SK-N-SH (cell line): ENCODE results near the gene B3GALT5. TPM values are rescaled to one million over a fixed set of nuclear protein-coding genes. Genes with fewer than 3 reads are reported as not detected.
A peak's percentile ranks its signal among the peaks of the same experiment; 100 is the strongest.

Source experiments
- CTCF ChIA-PET: fragments of 300-600, 350-600 bp; formaldehyde crosslinking; extraction: SDS; loops from one replicate; lab custom pipeline; 2021; lab: Yijun Ruan, JAX
- POLR2A ChIA-PET: fragments of 350-600 bp; sonication (Branson Sonifier 250); formaldehyde crosslinking; extraction: SDS; loops from one replicate; lab custom pipeline; 2020; ENCODE audit warnings: antibody characterized with exemption, inconsistent platforms; lab: Yijun Ruan, JAX
- DNase-seq: peaks from one replicate; pipeline ENCODE4 v3.0.0; 2012
- H2AFZ ChIP-seq: fragments of 200-600 bp; sonication (generic); 2 replicates; pipeline ENCODE4 v1.8.1; 2016; ENCODE audit warnings: antibody characterized with exemption, mild to moderate bottlenecking, low read depth
- H3F3A ChIP-seq: fragments of 200-600 bp; sonication (generic); replicated peaks from 2 replicates; pipeline ENCODE3; 2016; ENCODE audit warnings: antibody characterized with exemption, mild to moderate bottlenecking; ENCODE audit not compliant: insufficient read depth
- H3K27ac ChIP-seq, 2 experiments: fragments of 200-500 bp in 1 of 2; fragments of 200-600 bp in 1 of 2; sonication (Bioruptor generic) in 1 of 2; sonication (generic), shearing (Covaris generic) in 1 of 2; 2 replicates each; pipeline versions ENCODE4 v1.5.1 to v1.6.1; 2014 to 2016; ENCODE audit warnings: low read depth in 2 of 2, inconsistent platforms in 1 of 2, low read length in 1 of 2, mild to moderate bottlenecking in 1 of 2, mixed read lengths in 1 of 2
- H3K27me3 ChIP-seq: fragments of 200-600 bp; sonication (generic), shearing (Covaris generic); 2 replicates; pipeline ENCODE4 v1.6.1; 2016; ENCODE audit warnings: mixed run types; ENCODE audit not compliant: insufficient read depth
- H3K36me3 ChIP-seq, 2 experiments: fragments of 200-500 bp in 1 of 2; fragments of 200-600 bp in 1 of 2; sonication (Bioruptor generic) in 1 of 2; sonication (generic) in 1 of 2; replicated peaks in 1 of 2; 2 replicates each; pipeline versions ENCODE3 to v1.5.1; 2014 to 2016; ENCODE audit warnings: low read length in 1 of 2, mild to moderate bottlenecking in 1 of 2; ENCODE audit not compliant: insufficient read depth in 2 of 2, control insufficient read depth in 1 of 2
- H3K4me1 ChIP-seq, 2 experiments: fragments of 200-500 bp in 1 of 2; fragments of 200-600 bp in 1 of 2; sonication (Bioruptor generic) in 1 of 2; sonication (generic), shearing (Covaris generic) in 1 of 2; 2 replicates each; pipeline versions ENCODE4 v1.5.1 to v1.6.1; 2014 to 2016; ENCODE audit warnings: low read depth in 1 of 2, low read length in 1 of 2, mixed run types in 1 of 2; ENCODE audit not compliant: insufficient read depth in 2 of 2, control insufficient read depth in 1 of 2
- H3K4me2 ChIP-seq: fragments of 200-600 bp; sonication (generic), shearing (Covaris generic); 2 replicates; pipeline ENCODE4 v1.6.1; 2017; ENCODE audit warnings: mixed run types
- H3K4me3 ChIP-seq, 2 experiments: fragments of 200-500 bp in 1 of 2; fragments of 200-600 bp in 1 of 2; sonication (Bioruptor generic) in 1 of 2; sonication (generic), shearing (Covaris generic) in 1 of 2; 2 replicates each; pipeline versions ENCODE4 v1.5.1 to v1.8.1; 2014 to 2016; ENCODE audit warnings: low read depth in 2 of 2, inconsistent platforms in 1 of 2, low read length in 1 of 2, mild to moderate bottlenecking in 1 of 2, mixed read lengths in 1 of 2, moderate library complexity in 1 of 2
- H3K79me2 ChIP-seq: fragments of 200-600 bp; sonication (generic); 2 replicates; pipeline ENCODE4 v1.8.1; 2017; ENCODE audit warnings: mild to moderate bottlenecking; ENCODE audit not compliant: insufficient read depth
- H3K9ac ChIP-seq: fragments of 200-600 bp; sonication (generic); 2 replicates; pipeline ENCODE4 v1.6.1; 2017; ENCODE audit warnings: mixed run types
- H3K9me2 ChIP-seq: fragments of 200-600 bp; sonication (generic); 2 replicates; pipeline ENCODE4 v1.6.1; 2017; ENCODE audit warnings: mixed run types
- H3K9me3 ChIP-seq: fragments of 200-600 bp; sonication (generic); 2 replicates; pipeline ENCODE4 v1.6.1; 2017; ENCODE audit warnings: mixed run types, mild to moderate bottlenecking, moderate library complexity
- H4K20me1 ChIP-seq: fragments of 200-600 bp; sonication (generic); 2 replicates; pipeline ENCODE4 v1.6.1; 2017; ENCODE audit warnings: mild to moderate bottlenecking, mixed run types; ENCODE audit not compliant: insufficient read depth
- ELF1 ChIP-seq: IDR thresholded peaks from 2 replicates; pipeline ENCODE4 v1.4.0; 2012
- GATA2 ChIP-seq: sonication (generic); formaldehyde crosslinking; IDR thresholded peaks from 2 replicates; pipeline ENCODE4 v1.5.0; 2020; ENCODE audit warnings: mild to moderate bottlenecking, missing genetic modification reagents
- RAD21 ChIP-seq: IDR thresholded peaks from 2 replicates; pipeline ENCODE4 v1.6.1; 2012; ENCODE audit warnings: mild to moderate bottlenecking, low read length
- RFX5 ChIP-seq: IDR thresholded peaks from 2 replicates; pipeline ENCODE4 v1.6.1; 2012; ENCODE audit warnings: mild to moderate bottlenecking, improper control_type of control experiment, low read length
- SIN3A ChIP-seq: IDR thresholded peaks from 2 replicates; pipeline ENCODE4 v1.6.1; 2012; ENCODE audit warnings: low read depth, mild to moderate bottlenecking, low read length, moderate library complexity, borderline replicate concordance
- SMC3 ChIP-seq: IDR thresholded peaks from 2 replicates; pipeline ENCODE4 v1.6.1; 2012; ENCODE audit warnings: low read depth, low read length, improper control_type of control experiment
- TAF1 ChIP-seq: IDR thresholded peaks from 2 replicates; pipeline ENCODE4 v1.6.1; 2012; ENCODE audit warnings: low read depth, mild to moderate bottlenecking, low read length, moderate library complexity, borderline replicate concordance
- TEAD4 ChIP-seq: IDR thresholded peaks from 2 replicates; pipeline ENCODE4 v1.4.0; 2012; ENCODE audit warnings: mild to moderate bottlenecking, borderline replicate concordance; ENCODE audit not compliant: insufficient read depth
- YY1 ChIP-seq: IDR thresholded peaks from 2 replicates; pipeline ENCODE4 v1.4.0; 2012; ENCODE audit warnings: low read depth, mild to moderate bottlenecking
- WGBS: methylation state at CpG from one replicate; pipeline ENCODE4 v1.1.6; 2017; ENCODE audit warnings: low lambda C conversion rate; 5-methylcytosine and 5-hydroxymethylcytosine counted together
- polyA plus RNA-seq, 3 experiments: library from polyadenylated mRNA; depleted of rRNA; stranded (reverse); fragments of >200 nt; gene quantifications; 2 replicates each; pipeline ENCODE4 v1.2.3, GENCODE V29; 2012
- TF ChIP-seq, protein P1 (sequence below): IDR thresholded peaks from 2 replicates; pipeline ENCODE4 v1.6.1; 2012; ENCODE audit warnings: mild to moderate bottlenecking, low read depth, low read length, moderate library complexity
- TF ChIP-seq, protein P2 (sequence below): fragments of 150-350 bp; IDR thresholded peaks from 2 replicates; pipeline ENCODE4 v1.6.1; 2017; ENCODE audit warnings: antibody characterized with exemption, low read length, low read depth, borderline replicate concordance
- TF ChIP-seq, protein P3 (sequence below): IDR thresholded peaks from 2 replicates; pipeline ENCODE4; 2012
- TF ChIP-seq, protein P4 (sequence below): IDR thresholded peaks from 2 replicates; pipeline ENCODE4 v1.4.0; 2012; ENCODE audit warnings: low read depth, borderline replicate concordance
- TF ChIP-seq, protein P5 (sequence below): fragments of 200-600 bp; sonication (generic); IDR thresholded peaks from 2 replicates; pipeline ENCODE4 v1.6.1; 2017; ENCODE audit warnings: antibody characterized with exemption, mild to moderate bottlenecking, moderate library complexity
- TF ChIP-seq, protein P6 (sequence below): IDR thresholded peaks from 2 replicates; pipeline ENCODE4 v1.4.0; 2012; ENCODE audit warnings: low read depth, borderline replicate concordance

The B3GALT5 gene
- polyA plus RNA-seq, 1 of the 3 experiments (the other 2 are of a cell fraction) = 0.35 TPM

DNA sequence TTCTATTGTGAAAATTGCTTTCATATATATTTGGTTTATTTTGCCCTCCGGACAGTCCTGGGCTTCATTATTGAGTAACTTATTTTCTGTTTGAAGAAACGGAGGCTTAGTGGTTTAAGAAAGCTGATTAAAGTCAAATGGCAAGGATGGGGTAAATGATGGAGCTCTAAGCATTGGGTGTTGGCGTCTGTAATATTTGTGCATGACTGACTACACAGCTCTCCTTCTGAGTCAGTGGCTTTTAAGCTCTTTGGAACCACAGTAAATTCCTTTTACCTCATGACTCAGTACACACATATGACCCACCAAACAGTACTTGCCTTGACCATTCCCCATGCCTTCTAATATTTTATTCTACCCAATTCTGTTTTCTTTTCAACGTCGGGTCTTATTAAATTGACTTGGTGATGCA lies 21.0 kb downstream of the B3GALT5 start (continued):
- TF ChIP-seq, protein P1, sequence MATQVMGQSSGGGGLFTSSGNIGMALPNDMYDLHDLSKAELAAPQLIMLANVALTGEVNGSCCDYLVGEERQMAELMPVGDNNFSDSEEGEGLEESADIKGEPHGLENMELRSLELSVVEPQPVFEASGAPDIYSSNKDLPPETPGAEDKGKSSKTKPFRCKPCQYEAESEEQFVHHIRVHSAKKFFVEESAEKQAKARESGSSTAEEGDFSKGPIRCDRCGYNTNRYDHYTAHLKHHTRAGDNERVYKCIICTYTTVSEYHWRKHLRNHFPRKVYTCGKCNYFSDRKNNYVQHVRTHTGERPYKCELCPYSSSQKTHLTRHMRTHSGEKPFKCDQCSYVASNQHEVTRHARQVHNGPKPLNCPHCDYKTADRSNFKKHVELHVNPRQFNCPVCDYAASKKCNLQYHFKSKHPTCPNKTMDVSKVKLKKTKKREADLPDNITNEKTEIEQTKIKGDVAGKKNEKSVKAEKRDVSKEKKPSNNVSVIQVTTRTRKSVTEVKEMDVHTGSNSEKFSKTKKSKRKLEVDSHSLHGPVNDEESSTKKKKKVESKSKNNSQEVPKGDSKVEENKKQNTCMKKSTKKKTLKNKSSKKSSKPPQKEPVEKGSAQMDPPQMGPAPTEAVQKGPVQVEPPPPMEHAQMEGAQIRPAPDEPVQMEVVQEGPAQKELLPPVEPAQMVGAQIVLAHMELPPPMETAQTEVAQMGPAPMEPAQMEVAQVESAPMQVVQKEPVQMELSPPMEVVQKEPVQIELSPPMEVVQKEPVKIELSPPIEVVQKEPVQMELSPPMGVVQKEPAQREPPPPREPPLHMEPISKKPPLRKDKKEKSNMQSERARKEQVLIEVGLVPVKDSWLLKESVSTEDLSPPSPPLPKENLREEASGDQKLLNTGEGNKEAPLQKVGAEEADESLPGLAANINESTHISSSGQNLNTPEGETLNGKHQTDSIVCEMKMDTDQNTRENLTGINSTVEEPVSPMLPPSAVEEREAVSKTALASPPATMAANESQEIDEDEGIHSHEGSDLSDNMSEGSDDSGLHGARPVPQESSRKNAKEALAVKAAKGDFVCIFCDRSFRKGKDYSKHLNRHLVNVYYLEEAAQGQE = no peak
- TF ChIP-seq TEAD4 (peak; percentile 35; the same call in 1 of the 2 replicates), YY1 (no peak), RAD21 (no peak)
- TF ChIP-seq, protein P2, sequence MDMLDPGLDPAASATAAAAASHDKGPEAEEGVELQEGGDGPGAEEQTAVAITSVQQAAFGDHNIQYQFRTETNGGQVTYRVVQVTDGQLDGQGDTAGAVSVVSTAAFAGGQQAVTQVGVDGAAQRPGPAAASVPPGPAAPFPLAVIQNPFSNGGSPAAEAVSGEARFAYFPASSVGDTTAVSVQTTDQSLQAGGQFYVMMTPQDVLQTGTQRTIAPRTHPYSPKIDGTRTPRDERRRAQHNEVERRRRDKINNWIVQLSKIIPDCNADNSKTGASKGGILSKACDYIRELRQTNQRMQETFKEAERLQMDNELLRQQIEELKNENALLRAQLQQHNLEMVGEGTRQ = no peak
- TF ChIP-seq, protein P3, sequence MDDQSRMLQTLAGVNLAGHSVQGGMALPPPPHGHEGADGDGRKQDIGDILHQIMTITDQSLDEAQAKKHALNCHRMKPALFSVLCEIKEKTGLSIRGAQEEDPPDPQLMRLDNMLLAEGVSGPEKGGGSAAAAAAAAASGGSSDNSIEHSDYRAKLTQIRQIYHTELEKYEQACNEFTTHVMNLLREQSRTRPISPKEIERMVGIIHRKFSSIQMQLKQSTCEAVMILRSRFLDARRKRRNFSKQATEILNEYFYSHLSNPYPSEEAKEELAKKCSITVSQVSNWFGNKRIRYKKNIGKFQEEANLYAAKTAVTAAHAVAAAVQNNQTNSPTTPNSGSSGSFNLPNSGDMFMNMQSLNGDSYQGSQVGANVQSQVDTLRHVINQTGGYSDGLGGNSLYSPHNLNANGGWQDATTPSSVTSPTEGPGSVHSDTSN = peak; percentile 73
- TF ChIP-seq, protein P4, sequence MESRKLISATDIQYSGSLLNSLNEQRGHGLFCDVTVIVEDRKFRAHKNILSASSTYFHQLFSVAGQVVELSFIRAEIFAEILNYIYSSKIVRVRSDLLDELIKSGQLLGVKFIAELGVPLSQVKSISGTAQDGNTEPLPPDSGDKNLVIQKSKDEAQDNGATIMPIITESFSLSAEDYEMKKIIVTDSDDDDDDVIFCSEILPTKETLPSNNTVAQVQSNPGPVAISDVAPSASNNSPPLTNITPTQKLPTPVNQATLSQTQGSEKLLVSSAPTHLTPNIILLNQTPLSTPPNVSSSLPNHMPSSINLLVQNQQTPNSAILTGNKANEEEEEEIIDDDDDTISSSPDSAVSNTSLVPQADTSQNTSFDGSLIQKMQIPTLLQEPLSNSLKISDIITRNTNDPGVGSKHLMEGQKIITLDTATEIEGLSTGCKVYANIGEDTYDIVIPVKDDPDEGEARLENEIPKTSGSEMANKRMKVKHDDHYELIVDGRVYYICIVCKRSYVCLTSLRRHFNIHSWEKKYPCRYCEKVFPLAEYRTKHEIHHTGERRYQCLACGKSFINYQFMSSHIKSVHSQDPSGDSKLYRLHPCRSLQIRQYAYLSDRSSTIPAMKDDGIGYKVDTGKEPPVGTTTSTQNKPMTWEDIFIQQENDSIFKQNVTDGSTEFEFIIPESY = no peak
- TF ChIP-seq, protein P5, sequence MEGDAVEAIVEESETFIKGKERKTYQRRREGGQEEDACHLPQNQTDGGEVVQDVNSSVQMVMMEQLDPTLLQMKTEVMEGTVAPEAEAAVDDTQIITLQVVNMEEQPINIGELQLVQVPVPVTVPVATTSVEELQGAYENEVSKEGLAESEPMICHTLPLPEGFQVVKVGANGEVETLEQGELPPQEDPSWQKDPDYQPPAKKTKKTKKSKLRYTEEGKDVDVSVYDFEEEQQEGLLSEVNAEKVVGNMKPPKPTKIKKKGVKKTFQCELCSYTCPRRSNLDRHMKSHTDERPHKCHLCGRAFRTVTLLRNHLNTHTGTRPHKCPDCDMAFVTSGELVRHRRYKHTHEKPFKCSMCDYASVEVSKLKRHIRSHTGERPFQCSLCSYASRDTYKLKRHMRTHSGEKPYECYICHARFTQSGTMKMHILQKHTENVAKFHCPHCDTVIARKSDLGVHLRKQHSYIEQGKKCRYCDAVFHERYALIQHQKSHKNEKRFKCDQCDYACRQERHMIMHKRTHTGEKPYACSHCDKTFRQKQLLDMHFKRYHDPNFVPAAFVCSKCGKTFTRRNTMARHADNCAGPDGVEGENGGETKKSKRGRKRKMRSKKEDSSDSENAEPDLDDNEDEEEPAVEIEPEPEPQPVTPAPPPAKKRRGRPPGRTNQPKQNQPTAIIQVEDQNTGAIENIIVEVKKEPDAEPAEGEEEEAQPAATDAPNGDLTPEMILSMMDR = no peak

DNA sequence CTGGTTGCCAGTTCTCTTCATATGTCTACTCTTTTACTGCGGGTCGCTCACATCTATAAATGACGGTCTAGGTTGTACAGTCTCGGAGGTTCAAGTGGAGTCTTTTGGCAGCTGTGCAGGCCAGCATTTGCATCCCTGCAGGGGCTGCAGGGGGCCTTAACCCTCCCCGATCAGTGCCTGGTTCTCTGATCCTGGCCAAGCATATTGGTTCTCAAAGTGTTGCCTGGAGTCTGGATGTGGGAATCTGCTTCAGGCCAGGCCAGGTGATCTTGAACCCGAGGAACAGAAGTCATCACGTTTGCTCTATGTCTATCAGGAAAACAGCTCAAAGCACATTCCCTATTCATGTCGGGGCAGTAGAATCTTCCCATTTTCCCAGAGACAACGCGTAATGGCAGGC lies 21.8 kb downstream of the B3GALT5 start:
- 79% methylated on average over 10 of the region's 10 CpGs for WGBS
- CTCF ChIA-PET = interaction anchor here (1.0 kb wide), 2 partner anchors 29 to 116 kb away, joined by 3 read pairs; no protein-coding TSS in a partner anchor
- POLR2A ChIA-PET = interaction anchor here (0.7 kb wide), 1 partner anchor 28 kb away, joined by 3 read pairs; no protein-coding TSS in a partner anchor
- Histone ChIP-seq H3K27ac (peak overlapping the region in 1 of 2 experiments; percentile 85; a peak in 2 of 4 replicates), H3K9ac (no peak overlapping the region), H3K79me2 (no peaks in the 10 kb centered on the region)
- TF ChIP-seq ELF1 = no peak
- TF ChIP-seq TAF1 = no peak
- no peak for TF ChIP-seq SMC3
- TF ChIP-seq, protein P6, sequence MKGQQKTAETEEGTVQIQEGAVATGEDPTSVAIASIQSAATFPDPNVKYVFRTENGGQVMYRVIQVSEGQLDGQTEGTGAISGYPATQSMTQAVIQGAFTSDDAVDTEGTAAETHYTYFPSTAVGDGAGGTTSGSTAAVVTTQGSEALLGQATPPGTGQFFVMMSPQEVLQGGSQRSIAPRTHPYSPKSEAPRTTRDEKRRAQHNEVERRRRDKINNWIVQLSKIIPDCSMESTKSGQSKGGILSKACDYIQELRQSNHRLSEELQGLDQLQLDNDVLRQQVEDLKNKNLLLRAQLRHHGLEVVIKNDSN = no peak
- no peak for TF ChIP-seq TEAD4
- no peak for TF ChIP-seq RFX5
- TF ChIP-seq, protein P5 = no peak
- TF ChIP-seq SIN3A = no peak
- no peak for TF ChIP-seq GATA2 (CRISPR knock-in tag)
- no peak for TF ChIP-seq YY1
- TF ChIP-seq, all 33 proteins: peak for 0
- 0 out of 2 replicates have a peak overlapping the region, but pooled peaks have one; percentile 41 for H3K4me2 ChIP-seq
- H2AFZ ChIP-seq = no peak overlapping the region
- no peaks in the 10 kb centered on the region for H3K9me2 ChIP-seq
- H3K36me3 ChIP-seq = no peaks in the 10 kb centered on the region
- H3K4me1 ChIP-seq = peaks cover 0 to 19% of the 10 kb centered on the region in 2 experiments; a peak in 2 of 4 replicates
- H3F3A ChIP-seq = peaks cover 15% of the 10 kb centered on the region
- H3K27me3 ChIP-seq = no peaks in the 10 kb centered on the region
- no peak for DNase-seq
- H3K4me3 ChIP-seq = no peak overlapping the region
- H3K9me3 ChIP-seq = no peaks in the 10 kb centered on the region
- H4K20me1 ChIP-seq = no peaks in the 10 kb centered on the region
